Measurements from ENCODE around the gene ASIC4.

The ASIC4 gene

DNA sequence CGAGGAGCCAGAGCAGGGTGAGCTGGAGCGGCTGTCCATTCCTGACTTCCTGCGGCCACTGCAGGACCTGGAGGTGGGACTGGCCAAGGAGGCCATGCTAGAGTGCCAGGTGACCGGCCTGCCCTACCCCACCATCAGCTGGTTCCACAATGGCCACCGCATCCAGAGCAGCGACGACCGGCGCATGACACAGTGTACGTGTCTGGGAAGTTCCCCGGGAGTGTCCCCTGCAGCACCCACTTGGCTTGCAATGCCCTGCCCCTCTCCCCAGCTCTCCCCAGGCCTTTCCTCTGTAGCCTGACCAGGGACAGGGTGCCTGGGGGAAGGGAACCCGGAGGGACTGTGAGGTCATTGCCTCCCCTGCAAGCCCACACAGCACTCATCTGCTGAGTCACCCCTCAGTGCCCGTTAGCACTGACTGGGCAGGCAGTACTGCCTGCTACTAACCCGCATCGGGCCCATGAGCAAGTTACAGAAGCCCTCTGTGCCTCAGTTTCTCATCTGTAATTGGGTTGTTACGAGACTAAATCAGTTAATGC, 45.0 kb upstream of the ASIC4 start:
- no peak overlapping the region for H3K4me3 ChIP-seq (ENCODE audit: control insufficient read depth, low read depth, low read length)
- TF ChIP-seq, protein P1, sequence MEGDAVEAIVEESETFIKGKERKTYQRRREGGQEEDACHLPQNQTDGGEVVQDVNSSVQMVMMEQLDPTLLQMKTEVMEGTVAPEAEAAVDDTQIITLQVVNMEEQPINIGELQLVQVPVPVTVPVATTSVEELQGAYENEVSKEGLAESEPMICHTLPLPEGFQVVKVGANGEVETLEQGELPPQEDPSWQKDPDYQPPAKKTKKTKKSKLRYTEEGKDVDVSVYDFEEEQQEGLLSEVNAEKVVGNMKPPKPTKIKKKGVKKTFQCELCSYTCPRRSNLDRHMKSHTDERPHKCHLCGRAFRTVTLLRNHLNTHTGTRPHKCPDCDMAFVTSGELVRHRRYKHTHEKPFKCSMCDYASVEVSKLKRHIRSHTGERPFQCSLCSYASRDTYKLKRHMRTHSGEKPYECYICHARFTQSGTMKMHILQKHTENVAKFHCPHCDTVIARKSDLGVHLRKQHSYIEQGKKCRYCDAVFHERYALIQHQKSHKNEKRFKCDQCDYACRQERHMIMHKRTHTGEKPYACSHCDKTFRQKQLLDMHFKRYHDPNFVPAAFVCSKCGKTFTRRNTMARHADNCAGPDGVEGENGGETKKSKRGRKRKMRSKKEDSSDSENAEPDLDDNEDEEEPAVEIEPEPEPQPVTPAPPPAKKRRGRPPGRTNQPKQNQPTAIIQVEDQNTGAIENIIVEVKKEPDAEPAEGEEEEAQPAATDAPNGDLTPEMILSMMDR (conservative IDR thresholded peaks at IDR 0.05; ENCODE audit: control insufficient read depth, insufficient read depth, low read depth, low read length) = no peak
- DNase-seq (ENCODE audit: low read depth) = peak; percentile 74

DNA sequence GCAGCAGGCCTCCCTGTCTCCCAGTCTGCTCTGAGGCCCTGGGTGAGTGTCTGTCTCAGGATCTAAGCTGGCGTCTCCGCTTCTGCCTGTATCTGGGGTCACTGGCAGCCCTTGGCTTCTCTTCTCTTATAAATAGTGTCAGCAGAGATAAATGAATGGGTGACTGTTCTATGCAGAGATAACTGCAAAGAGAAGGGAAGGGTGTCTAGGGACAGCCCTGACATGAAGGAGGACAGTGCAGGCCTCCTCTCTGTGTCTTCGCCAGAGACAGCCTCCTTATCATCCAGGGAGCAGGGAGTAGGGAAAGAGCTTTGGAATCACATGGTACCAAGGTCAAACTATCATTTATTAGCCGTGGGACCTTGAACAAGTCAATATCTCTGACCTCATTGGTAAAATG, 43.9 kb upstream of the ASIC4 start:
- DNase-seq (ENCODE audit: low read depth) = no peak
- H3K4me3 ChIP-seq (ENCODE audit: control insufficient read depth, low read depth, low read length) = no peak overlapping the region
- TF ChIP-seq, protein P1 (conservative IDR thresholded peaks at IDR 0.05; ENCODE audit: control insufficient read depth, insufficient read depth, low read depth, low read length) = no peak

DNA sequence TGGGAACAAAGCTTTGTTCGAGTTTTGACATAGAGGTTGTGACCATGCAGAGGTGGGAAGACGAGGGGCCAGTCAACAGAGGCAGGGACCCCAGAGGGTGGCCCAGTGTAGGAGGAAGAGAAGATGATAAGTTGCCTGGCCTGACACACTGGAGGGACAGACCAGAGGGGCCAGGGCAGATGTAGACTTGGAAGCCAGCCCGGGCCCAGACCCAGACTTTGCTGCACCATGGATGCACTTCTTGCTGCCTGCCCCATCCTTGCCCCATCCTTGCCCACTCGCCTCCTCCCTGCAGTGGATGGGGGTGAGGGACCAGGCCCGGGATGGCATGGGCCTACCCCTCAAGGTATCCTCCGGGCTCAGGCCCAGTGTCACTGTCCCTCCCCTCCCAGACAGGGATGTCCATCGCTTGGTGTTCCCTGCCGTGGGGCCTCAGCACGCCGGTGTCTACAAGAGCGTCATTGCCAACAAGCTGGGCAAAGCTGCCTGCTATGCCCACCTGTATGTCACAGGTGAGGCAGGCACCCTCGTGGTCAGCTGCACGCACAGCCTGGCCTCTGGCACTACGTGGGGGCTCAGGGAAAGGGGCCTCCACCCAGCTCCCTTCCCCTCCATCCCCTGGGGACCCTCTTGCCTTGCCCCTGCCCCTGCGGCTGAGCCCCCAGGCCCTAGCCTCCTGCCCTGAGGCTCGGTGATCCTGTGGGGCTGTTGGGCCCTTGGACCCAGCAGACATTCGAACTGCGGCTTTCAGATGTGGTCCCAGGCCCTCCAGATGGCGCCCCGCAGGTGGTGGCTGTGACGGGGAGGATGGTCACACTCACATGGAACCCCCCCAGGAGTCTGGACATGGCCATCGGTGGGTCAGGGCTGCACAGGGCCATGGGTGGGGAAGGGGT, 42.6 kb upstream of the ASIC4 start:
- DNase-seq (ENCODE audit: low read depth) = no peak
- H3K4me3 ChIP-seq (ENCODE audit: control insufficient read depth, low read depth, low read length) = no peak overlapping the region
- TF ChIP-seq, protein P1 (conservative IDR thresholded peaks at IDR 0.05; ENCODE audit: control insufficient read depth, insufficient read depth, low read depth, low read length) = no peak

DNA sequence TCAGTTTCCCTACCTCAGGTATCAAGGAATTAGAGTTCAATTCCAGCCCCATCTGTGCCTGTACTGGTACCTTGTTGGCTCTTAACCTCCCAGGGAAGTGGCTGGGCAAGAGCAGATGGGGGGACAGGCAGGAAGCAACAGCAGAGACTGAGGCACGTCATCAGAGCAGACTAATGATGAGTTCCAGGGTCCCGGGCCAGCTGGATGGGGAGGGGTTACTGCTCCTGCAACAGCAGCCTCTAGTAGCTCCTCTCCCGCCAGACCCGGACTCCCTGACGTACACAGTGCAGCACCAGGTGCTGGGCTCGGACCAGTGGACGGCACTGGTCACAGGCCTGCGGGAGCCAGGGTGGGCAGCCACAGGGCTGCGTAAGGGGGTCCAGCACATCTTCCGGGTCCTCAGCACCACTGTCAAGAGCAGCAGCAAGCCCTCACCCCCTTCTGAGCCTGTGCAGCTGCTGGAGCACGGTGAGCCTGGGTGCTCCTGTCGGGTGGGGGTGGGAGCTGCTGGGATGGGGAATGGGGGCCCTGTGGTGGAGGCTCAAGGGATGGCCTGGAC, 41.6 kb upstream of the ASIC4 start:
- no peak overlapping the region for H3K4me3 ChIP-seq (ENCODE audit: control insufficient read depth, low read depth, low read length)
- DNase-seq (ENCODE audit: low read depth) = no peak
- TF ChIP-seq, protein P1 (conservative IDR thresholded peaks at IDR 0.05; ENCODE audit: control insufficient read depth, insufficient read depth, low read depth, low read length) = no peak

DNA sequence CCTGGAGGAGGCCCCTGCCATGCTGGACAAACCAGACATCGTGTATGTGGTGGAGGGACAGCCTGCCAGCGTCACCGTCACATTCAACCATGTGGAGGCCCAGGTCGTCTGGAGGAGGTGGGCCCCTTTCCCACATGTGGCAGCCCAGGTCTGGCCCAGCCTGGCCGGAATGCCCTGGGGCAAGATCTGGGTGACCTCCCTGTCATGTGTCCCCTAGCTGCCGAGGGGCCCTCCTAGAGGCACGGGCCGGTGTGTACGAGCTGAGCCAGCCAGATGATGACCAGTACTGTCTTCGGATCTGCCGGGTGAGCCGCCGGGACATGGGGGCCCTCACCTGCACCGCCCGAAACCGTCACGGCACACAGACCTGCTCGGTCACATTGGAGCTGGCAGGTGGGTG, 40.8 kb upstream of the ASIC4 start:
- no peak overlapping the region for H3K4me3 ChIP-seq (ENCODE audit: control insufficient read depth, low read depth, low read length)
- DNase-seq (ENCODE audit: low read depth) = no peak
- TF ChIP-seq, protein P1 (conservative IDR thresholded peaks at IDR 0.05; ENCODE audit: control insufficient read depth, insufficient read depth, low read depth, low read length) = no peak

DNA sequence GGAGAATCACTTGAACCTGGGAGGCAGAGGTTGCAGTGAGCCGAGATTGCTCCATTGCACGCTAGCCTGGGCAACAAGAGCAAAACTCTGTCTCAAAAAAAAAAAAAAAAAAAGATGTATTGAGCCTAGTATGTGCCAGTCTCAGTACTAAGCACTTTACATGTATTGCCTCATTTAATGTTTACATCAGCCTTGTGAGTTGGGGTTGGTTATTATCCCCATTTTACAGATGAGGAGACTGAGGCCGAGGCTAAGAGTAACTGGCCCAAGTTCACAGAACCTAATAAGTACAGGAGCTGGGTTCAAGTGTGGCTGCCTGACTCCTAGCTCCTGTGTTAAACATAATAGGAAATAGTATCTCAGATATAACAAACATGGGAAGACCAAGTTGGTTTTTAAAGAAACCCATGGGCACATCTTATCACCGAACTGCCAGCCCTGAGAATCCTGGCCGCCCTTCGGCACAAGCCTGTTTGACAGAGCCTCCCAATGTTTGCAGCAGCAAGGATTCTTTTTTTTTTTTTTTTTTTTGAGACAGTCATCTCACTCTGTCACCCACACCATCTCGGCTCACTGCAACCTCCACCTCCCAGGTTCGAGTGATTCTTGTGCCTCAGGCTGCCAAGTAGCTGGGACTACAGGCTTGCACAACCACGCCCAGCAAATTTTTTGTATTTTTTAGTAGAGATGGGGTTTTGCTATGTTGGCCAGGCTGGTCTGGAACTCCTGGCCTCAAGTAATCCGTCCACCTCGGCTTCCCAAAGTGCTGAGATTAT, 39.8 kb upstream of the ASIC4 start:
- DNase-seq (ENCODE audit: low read depth) = no peak
- H3K4me3 ChIP-seq (ENCODE audit: control insufficient read depth, low read depth, low read length) = no peak overlapping the region
- TF ChIP-seq, protein P1 (conservative IDR thresholded peaks at IDR 0.05; ENCODE audit: control insufficient read depth, insufficient read depth, low read depth, low read length) = no peak
